PFSK-1 (cell line): ENCODE results near the gene REV3L.

Source experiments
- FOXP2 ChIP-seq: optimal IDR thresholded peaks from 2 replicates; pipeline ENCODE3; 2011; ENCODE audit warnings: borderline replicate concordance, control low read depth, inconsistent platforms; ENCODE audit not compliant: insufficient read depth; ENCODE audit errors: extremely low read length, extremely low read depth
- POLR2AphosphoS5 ChIP-seq: IDR thresholded peaks from 2 replicates; pipeline ENCODE4 v1.6.1; 2012; ENCODE audit warnings: low read depth, mild to moderate bottlenecking, control low read depth, low read length, moderate library complexity
- REST ChIP-seq, 2 experiments: IDR thresholded peaks; 2 replicates each; pipeline versions ENCODE4 v1.6.1 to v1.8.0; 2011 to 2012; ENCODE audit warnings: low read depth in 2 of 2, low read length in 2 of 2, control low read depth in 1 of 2, inconsistent platforms in 1 of 2, mild to moderate bottlenecking in 1 of 2, moderate library complexity in 1 of 2; ENCODE audit not compliant: insufficient read depth in 1 of 2
- SIN3A ChIP-seq: IDR thresholded peaks from 2 replicates; pipeline ENCODE4 v1.6.1; 2012; ENCODE audit warnings: mild to moderate bottlenecking, low read length, moderate library complexity, borderline replicate concordance; ENCODE audit not compliant: insufficient read depth
- TAF1 ChIP-seq: IDR thresholded peaks from 2 replicates; pipeline ENCODE4 v1.6.1; 2012; ENCODE audit warnings: low read length, control low read depth, borderline replicate concordance; ENCODE audit not compliant: insufficient read depth

REV3L gene

GRCh38 chr6:111409430-111409829 lies 73.6 kb downstream of the REV3L start:
- TF ChIP-seq TAF1 (no peak), SIN3A (no peak), POLR2AphosphoS5 (no peak), FOXP2 (no peak), REST (IDR thresholded peaks at IDR 0.05; ENCODE audit: insufficient read depth in 1 of 2, low read depth in 2 of 2, low read length in 2 of 2) (no peak)

- TF ChIP-seq FOXP2, result no peak
- no peak for TF ChIP-seq POLR2AphosphoS5
- TF ChIP-seq SIN3A, result no peak
- TF ChIP-seq REST (IDR thresholded peaks at IDR 0.05; ENCODE audit: insufficient read depth in 1 of 2, low read depth in 2 of 2, low read length in 2 of 2), result no peak
- no peak for TF ChIP-seq TAF1
Observed at GRCh38 chr6:111407686-111408085, 75.3 kb downstream of the REV3L start.

- no peak for TF ChIP-seq POLR2AphosphoS5
- TF ChIP-seq FOXP2, result no peak
- no peak for TF ChIP-seq REST (IDR thresholded peaks at IDR 0.05; ENCODE audit: insufficient read depth in 1 of 2, low read depth in 2 of 2, low read length in 2 of 2)
- TF ChIP-seq SIN3A, result no peak
- no peak for TF ChIP-seq TAF1
Observed at GRCh38 chr6:111406200-111406721, 76.8 kb downstream of the REV3L start.

GRCh38 chr6:111403388-111403787 lies 79.6 kb downstream of the REV3L start:
- TF ChIP-seq POLR2AphosphoS5 (no peak), SIN3A (no peak), REST (IDR thresholded peaks at IDR 0.05; ENCODE audit: insufficient read depth in 1 of 2, low read depth in 2 of 2, low read length in 2 of 2) (no peak), TAF1 (no peak), FOXP2 (no peak)

- TF ChIP-seq FOXP2 (no peak), SIN3A (no peak), POLR2AphosphoS5 (no peak), TAF1 (no peak), REST (IDR thresholded peaks at IDR 0.05; ENCODE audit: insufficient read depth in 1 of 2, low read depth in 2 of 2, low read length in 2 of 2) (no peak)
Observed at GRCh38 chr6:111399626-111400025, 83.4 kb downstream of the REV3L start.
